Erythroblast (primary cell): ENCODE data around the gene UHRF1.

Experiments used
- GATA1 ChIP-seq: IDR thresholded peaks from 2 replicates; pipeline ENCODE4 v1.6.1; 2011; ENCODE audit warnings: low read depth, mild to moderate bottlenecking, control low read depth, low read length, moderate library complexity
- POLR2A ChIP-seq: IDR thresholded peaks from 2 replicates; pipeline ENCODE4 v1.6.1; 2011; ENCODE audit warnings: mild to moderate bottlenecking, low read length

DNA sequence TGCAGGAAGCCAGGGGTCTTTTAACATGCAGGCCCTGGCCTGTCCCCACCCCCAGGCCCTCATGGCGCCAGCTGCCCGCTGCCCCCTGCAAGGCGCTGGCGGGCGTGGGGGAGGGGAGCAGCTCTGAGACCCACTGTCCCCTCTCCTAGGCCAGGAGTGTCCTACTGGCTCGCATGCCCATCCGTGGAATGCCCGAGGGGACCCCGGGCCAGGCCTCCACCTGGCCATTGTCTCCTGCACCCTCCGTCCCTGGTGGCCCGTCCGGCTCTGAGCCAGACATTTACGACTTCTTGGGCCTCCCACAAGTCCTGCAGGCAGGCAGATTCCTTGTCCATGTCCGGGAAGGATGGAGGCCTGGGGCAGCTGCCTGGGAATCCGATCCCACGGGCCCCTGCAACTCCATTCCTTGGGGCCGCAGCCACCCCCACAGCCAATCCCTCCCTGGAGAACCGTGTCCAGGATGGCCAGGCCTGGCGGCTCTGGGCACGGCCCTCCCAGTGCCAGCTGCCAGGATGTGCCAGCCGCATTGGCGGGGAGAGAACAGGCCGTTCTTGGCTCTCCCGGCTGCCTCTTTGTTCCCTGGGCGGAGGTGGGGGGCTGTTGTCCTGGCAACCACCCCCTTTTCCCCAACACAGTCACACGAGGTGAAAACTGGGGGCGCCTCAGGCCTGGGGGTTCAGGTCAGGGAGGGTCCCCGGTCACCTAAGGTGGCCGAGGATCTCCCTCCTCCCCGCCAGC, 31.4 kb upstream of the UHRF1 start:
- TF ChIP-seq POLR2A (no peak), GATA1 (no peak)
